PC-3 (cell line): ENCODE results near the gene EDN2. TPM values are rescaled to one million over a fixed set of nuclear protein-coding genes. Genes with fewer than 3 reads are reported as not detected.

Experiments
- ATAC-seq: fragments of 200-7000 bp; cut with Tn5 transposase; 2 replicates; pipeline ENCODE4 v1.9.1; 2020; ENCODE audit warnings: mild to moderate bottlenecking, moderate library complexity
- BruUV-seq: library from RNA; stranded (reverse); fragments of 400-500 nt; replicated peaks from 2 replicates; lab custom pipeline; 2021; lab: Mats Ljungman, UMichigan
- CTCF ChIA-PET: fragments of 300-600 bp; sonication (Branson Sonifier 250); formaldehyde crosslinking; loops from one replicate; lab custom pipeline; 2022; ENCODE audit warnings: antibody characterized with exemption; lab: Charles Lee
- POLR2A ChIA-PET: fragments of 300-600 bp; sonication (Branson Sonifier 250); formaldehyde crosslinking; loops from one replicate; lab custom pipeline; 2022; ENCODE audit warnings: antibody characterized with exemption; ENCODE audit not compliant: unreplicated experiment; lab: Charles Lee
- DNase-seq: peaks from one replicate; pipeline ENCODE4 v3.0.0-alpha.2; 2015
- H2AFZ ChIP-seq: fragments of 300-600 bp; sonication (generic); 2 replicates; pipeline ENCODE4 v1.6.0; 2016; ENCODE audit warnings: antibody characterized with exemption, low read length
- H3F3A ChIP-seq: fragments of 300-600 bp; sonication (generic); one replicate; pipeline ENCODE4 v1.6.0; 2017; ENCODE audit warnings: antibody characterized with exemption, low read length, control low read depth, mild to moderate bottlenecking; ENCODE audit not compliant: unreplicated experiment
- H3K27ac ChIP-seq: fragments of 300-600 bp; sonication (generic); 2 replicates; pipeline ENCODE4 v1.5.1; 2016; ENCODE audit warnings: mild to moderate bottlenecking, low read length
- H3K27me3 ChIP-seq: fragments of 300-600 bp; sonication (generic); 2 replicates; pipeline ENCODE4 v1.6.1; 2016; ENCODE audit warnings: low read length, mixed read lengths
- H3K36me3 ChIP-seq: fragments of 300-600 bp; sonication (generic); 2 replicates; pipeline ENCODE4 v1.6.1; 2016; ENCODE audit warnings: low read depth, mixed run types, low read length, mixed read lengths
- H3K4me1 ChIP-seq: fragments of 300-600 bp; sonication (generic); 2 replicates; pipeline ENCODE4 v1.5.1; 2016; ENCODE audit warnings: low read length; ENCODE audit not compliant: insufficient read depth
- H3K4me2 ChIP-seq: fragments of 300-600 bp; sonication (generic); 2 replicates; pipeline ENCODE4 v1.6.0; 2016; ENCODE audit warnings: low read length
- H3K4me3 ChIP-seq: fragments of 300-600 bp; sonication (generic); 2 replicates; pipeline ENCODE4 v1.5.1; 2016; ENCODE audit warnings: mild to moderate bottlenecking, low read length, mixed read lengths
- H3K79me2 ChIP-seq: fragments of 300-600 bp; sonication (generic); 2 replicates; pipeline ENCODE4 v1.6.1; 2017; ENCODE audit warnings: low read length, mixed read lengths
- H3K9ac ChIP-seq: fragments of 300-600 bp; sonication (generic); 2 replicates; pipeline ENCODE4 v1.6.0; 2016; ENCODE audit warnings: mild to moderate bottlenecking, low read length
- H3K9me2 ChIP-seq: fragments of 300-600 bp; sonication (generic); replicated peaks from 2 replicates; pipeline ENCODE4 v1.6.1; 2016; ENCODE audit warnings: mixed run types, low read length, mixed read lengths
- H3K9me3 ChIP-seq: fragments of 300-600 bp; sonication (generic); 2 replicates; pipeline ENCODE4 v1.6.1; 2016; ENCODE audit warnings: low read length, mixed read lengths
- H4K20me1 ChIP-seq: fragments of 300-600 bp; sonication (generic); 2 replicates; pipeline ENCODE4 v1.6.1; 2016; ENCODE audit warnings: low read length, mixed read lengths
- CTCF ChIP-seq: fragments of 300-600 bp; sonication (generic); conservative IDR thresholded peaks from 2 replicates; pipeline ENCODE4 v1.5.1; 2017; ENCODE audit warnings: antibody characterized with exemption, low read depth, mild to moderate bottlenecking, low read length
- EZH2 ChIP-seq: fragments of 300-600 bp; sonication (generic); IDR thresholded peaks from one replicate; pipeline ENCODE4 v1.6.1; 2017; ENCODE audit warnings: antibody characterized with exemption, mild to moderate bottlenecking, low read length; ENCODE audit not compliant: unreplicated experiment
- EZH2phosphoT487 ChIP-seq: fragments of 300-600 bp; sonication (generic); IDR thresholded peaks from 2 replicates; pipeline ENCODE4 v1.6.1; 2018; ENCODE audit warnings: mild to moderate bottlenecking, antibody characterized with exemption, low read length, borderline replicate concordance
- intact Hi-C: fragments of 100-400 bp; cut with micrococcal nuclease; formaldehyde crosslinking; loops from 2 replicates; pipeline ENCODE4 v1.9.0; 2023
- total RNA-seq: library from RNA; depleted of rRNA; stranded (reverse); fragments of >200 nt; gene quantifications from 2 replicates; pipeline ENCODE4 v1.2.3, GENCODE V29; 2014; rRNA removed

EDN2 gene
- total RNA-seq, 1 experiment from 2014 or later, result 0.36 TPM

- no peaks in the 10 kb centered on the region for H3K9me2 ChIP-seq
- H3K36me3 ChIP-seq, result no peaks in the 10 kb centered on the region
- no peak overlapping the region for H2AFZ ChIP-seq
- intact Hi-C loops, result loop anchor here (5.0 to 10.0 kb wide), 2 partner anchors 55 to 68 kb away; partner anchors contain the start of genes EDN2 and FOXO6
- no peaks in the 10 kb centered on the region for H3K79me2 ChIP-seq
- ATAC-seq (no peak), DNase-seq (no peak)
- CTCF ChIA-PET, result no interaction called here
- H3K4me3 ChIP-seq, result no peak overlapping the region
- no peaks in the 10 kb centered on the region for H3K27me3 ChIP-seq
- H3K4me2 ChIP-seq, result no peak overlapping the region
- H4K20me1 ChIP-seq, result no peaks in the 10 kb centered on the region
- H3K9ac ChIP-seq, result no peak overlapping the region
- POLR2A ChIA-PET, result no interaction called here
- no peak overlapping the region for H3K27ac ChIP-seq
- H3K9me3 ChIP-seq, result no peaks in the 10 kb centered on the region
- no peaks in the 10 kb centered on the region for H3F3A ChIP-seq
- no TSS peak for BruUV-seq
- peaks cover 20% of the 10 kb centered on the region for H3K4me1 ChIP-seq
- TF ChIP-seq EZH2 (no peak), EZH2phosphoT487 (no peak), CTCF (no peak)
Observed at GRCh38 chr1:41430069-41430468, 54.4 kb downstream of the EDN2 start.

GRCh38 chr1:41429641-41430035, 54.8 kb downstream of the EDN2 start:
- Histone ChIP-seq H3F3A (no peaks in the 10 kb centered on the region), H3K4me2 (no peak overlapping the region), H2AFZ (no peak overlapping the region), H3K4me3 (no peak overlapping the region), H3K4me1 (peaks cover 20% of the 10 kb centered on the region), H3K9me3 (no peaks in the 10 kb centered on the region), H3K9ac (no peak overlapping the region), H3K27me3 (no peaks in the 10 kb centered on the region), H3K79me2 (no peaks in the 10 kb centered on the region), H3K27ac (no peak overlapping the region), H3K9me2 (no peaks in the 10 kb centered on the region), H3K36me3 (no peaks in the 10 kb centered on the region), H4K20me1 (no peaks in the 10 kb centered on the region)
- intact Hi-C loops, result loop anchor here (5.0 to 10.0 kb wide), 2 partner anchors 55 to 67 kb away; partner anchors contain the start of genes EDN2 and FOXO6
- CTCF ChIA-PET, result no interaction called here
- no TSS peak for BruUV-seq
- no peak for DNase-seq
- TF ChIP-seq CTCF (no peak), EZH2phosphoT487 (no peak), EZH2 (no peak)
- POLR2A ChIA-PET, result no interaction called here
- ATAC-seq, result no peak

Other genes starting within 250 kb of the EDN2 start
- 33.6 and 36.5 TPM in 2 replicates for gene SCMH1, start 242.4 kb downstream of the EDN2 start, total RNA-seq
- 1.2 and 5.4 TPM in 2 replicates for gene FOXO6, start 123.2 kb downstream of the EDN2 start, total RNA-seq